Nephron (organoid): Measurements from ENCODE around the gene RBM8A.

Experiments used
- H3K27ac Mint-ChIP-seq, 3 experiments: 2 replicates each; pipeline ENCODE4 v1.8.0; 2020; ENCODE audit warnings: mixed read lengths in 3 of 3, mild to moderate bottlenecking in 2 of 3, moderate library complexity in 1 of 3
- H3K27me3 Mint-ChIP-seq: 2 replicates; pipeline ENCODE4 v1.8.0; 2021; ENCODE audit warnings: low read depth, mild to moderate bottlenecking, moderate library complexity, mixed read lengths
- H3K36me3 Mint-ChIP-seq: 2 replicates; pipeline ENCODE4 v1.8.0; 2020; ENCODE audit warnings: low read depth, mixed read lengths
- H3K4me1 Mint-ChIP-seq: 2 replicates; pipeline ENCODE4 v1.8.0; 2020; ENCODE audit warnings: mixed read lengths
- H3K4me3 Mint-ChIP-seq, 3 experiments: 2 replicates each; pipeline ENCODE4 v1.8.0; 2020; ENCODE audit warnings: mild to moderate bottlenecking in 3 of 3, mixed read lengths in 3 of 3, moderate library complexity in 2 of 3
- H3K9me3 Mint-ChIP-seq: 2 replicates; pipeline ENCODE4 v1.8.0; 2020; ENCODE audit warnings: mixed read lengths
- CTCF ChIP-seq, 3 experiments: fragments of 200-600 bp; sonication (generic); IDR thresholded peaks; one replicate each; pipeline ENCODE4 v1.5.0; 2021; ENCODE audit warnings: antibody characterized with exemption in 3 of 3; ENCODE audit not compliant: unreplicated experiment in 3 of 3

The RBM8A gene

GRCh38 chr1:145918144-145918991 lies 8.9 kb downstream of the RBM8A start, which contains the start of gene PEX11B:
Gene PEX11B (minus strand): TSS chr1:145918717. CDS start chr1:145918688, 29 bp downstream.
- H3K4me3 Mint-ChIP-seq = peak within 1 kb of the TSS; percentile 92 to 98 (median 97)
- peak within 1 kb of the TSS; percentile 97 to 99 (median 99) for H3K27ac Mint-ChIP-seq
- no peaks in the 10 kb centered on the region for H3K27me3 Mint-ChIP-seq
- peaks cover 21% of the 10 kb centered on the region for H3K4me1 Mint-ChIP-seq
- TF ChIP-seq CTCF (IDR thresholded peaks at IDR 0.05; ENCODE audit: unreplicated experiment in 3 of 3) = no peak
- H3K9me3 Mint-ChIP-seq = no peaks in the 10 kb centered on the region
- peaks cover 38% of the 10 kb centered on the region for H3K36me3 Mint-ChIP-seq

- H3K36me3 Mint-ChIP-seq = peaks cover 36% of the 10 kb centered on the region
- peaks cover 21% of the 10 kb centered on the region for H3K4me1 Mint-ChIP-seq
- H3K4me3 Mint-ChIP-seq = peak overlapping the region; percentile 92 to 98 (median 97)
Observed at GRCh38 chr1:145917595-145917994, 9.7 kb downstream of the RBM8A start.

GRCh38 chr1:145916745-145917144 lies 10.5 kb downstream of the RBM8A start:
- Mint-ChIP-seq H3K9me3 (no peaks in the 10 kb centered on the region), H3K36me3 (peaks cover 44% of the 10 kb centered on the region), H3K27me3 (no peaks in the 10 kb centered on the region), H3K4me1 (peaks cover 21% of the 10 kb centered on the region), H3K4me3 (peak overlapping the region; percentile 92 to 98 (median 97)), H3K27ac (peak overlapping the region in 1 of 3 experiments; percentile 56)
- no peak for TF ChIP-seq CTCF (IDR thresholded peaks at IDR 0.05; ENCODE audit: unreplicated experiment in 3 of 3)

More at GRCh38 chr1:145917595-145917994, 9.7 kb downstream of the RBM8A start:
- no peaks in the 10 kb centered on the region for H3K27me3 Mint-ChIP-seq
- no peak for TF ChIP-seq CTCF (IDR thresholded peaks at IDR 0.05; ENCODE audit: unreplicated experiment in 3 of 3)
- H3K9me3 Mint-ChIP-seq = no peaks in the 10 kb centered on the region
- peak overlapping the region; percentile 97 to 99 (median 99) for H3K27ac Mint-ChIP-seq

- no peaks in the 10 kb centered on the region for H3K9me3 Mint-ChIP-seq
- peaks cover 52% of the 10 kb centered on the region for H3K36me3 Mint-ChIP-seq
- TF ChIP-seq CTCF (IDR thresholded peaks at IDR 0.05; ENCODE audit: unreplicated experiment in 3 of 3) = no peak
- no peaks in the 10 kb centered on the region for H3K27me3 Mint-ChIP-seq
- H3K4me3 Mint-ChIP-seq = no peak overlapping the region
- peaks cover 11% of the 10 kb centered on the region for H3K4me1 Mint-ChIP-seq
- no peak overlapping the region for H3K27ac Mint-ChIP-seq
Observed at GRCh38 chr1:145912128-145912641, 15.1 kb downstream of the RBM8A start.

- Mint-ChIP-seq H3K4me3 (no peak overlapping the region), H3K4me1 (peaks cover 6% of the 10 kb centered on the region), H3K36me3 (peaks cover 24% of the 10 kb centered on the region), H3K27ac (no peak overlapping the region), H3K27me3 (no peaks in the 10 kb centered on the region), H3K9me3 (no peaks in the 10 kb centered on the region)
- TF ChIP-seq CTCF (IDR thresholded peaks at IDR 0.05; ENCODE audit: unreplicated experiment in 3 of 3) = no peak
Observed at GRCh38 chr1:145908653-145909052, 18.6 kb downstream of the RBM8A start.
